Neural crest cell (in vitro differentiated cells): ENCODE results near the gene FREY1. TPM values are rescaled to one million over a fixed set of nuclear protein-coding genes. Genes with fewer than 3 reads are reported as not detected.
A peak's percentile ranks its signal among the peaks of the same experiment; 100 is the strongest.
"Not testable (repeated sequence)": the region's sequence is repeated elsewhere in the genome, so short reads cannot be mapped to it uniquely, and the experiment has no call there.

Source experiments
- DNase-seq: peaks from one replicate; pipeline ENCODE4 v3.0.0; 2021; ENCODE audit warnings: low read depth, mixed read lengths, low spot score
- H3K27ac Mint-ChIP-seq: one replicate; pipeline ENCODE4 v1.8.0; 2021; ENCODE audit warnings: mild to moderate bottlenecking, mixed read lengths; ENCODE audit not compliant: unreplicated experiment
- H3K27me3 Mint-ChIP-seq: 2 replicates; pipeline ENCODE4 v1.8.0; 2021; ENCODE audit warnings: low read depth, mild to moderate bottlenecking, mixed read lengths
- H3K36me3 Mint-ChIP-seq: 2 replicates; pipeline ENCODE4 v1.8.0; 2021; ENCODE audit warnings: low read depth, mild to moderate bottlenecking, mixed read lengths
- H3K4me1 Mint-ChIP-seq: 2 replicates; pipeline ENCODE4 v1.8.0; 2021; ENCODE audit warnings: mixed read lengths
- H3K4me3 Mint-ChIP-seq: one replicate; pipeline ENCODE4 v1.8.0; 2021; ENCODE audit warnings: mild to moderate bottlenecking, mixed read lengths
- H3K9me3 Mint-ChIP-seq: 2 replicates; pipeline ENCODE4 v1.8.0; 2021; ENCODE audit warnings: mixed read lengths
- CTCF ChIP-seq: fragments of 200-600 bp; sonication (generic); conservative IDR thresholded peaks from 2 replicates; pipeline ENCODE4 v1.5.0; 2021; ENCODE audit warnings: antibody characterized with exemption, mild to moderate bottlenecking
- total RNA-seq: library from RNA; stranded (reverse); gene quantifications from 2 replicates; pipeline ENCODE4 v1.2.1, GENCODE V29; 2021

Gene FREY1
- total RNA-seq, 1 donor from 2014 or later = 3.3 TPM

GRCh38 chr11:45904309-45904915 is 2.7 kb downstream of the FREY1 start:
- Mint-ChIP-seq H3K27me3 (no peaks in the 10 kb centered on the region), H3K4me3 (peak overlapping the region; percentile 77), H3K27ac (no peak overlapping the region), H3K9me3 (no peaks in the 10 kb centered on the region), H3K4me1 (peaks cover 29% of the 10 kb centered on the region), H3K36me3 (no peaks in the 10 kb centered on the region)
- no peak for TF ChIP-seq CTCF
- DNase-seq = no peak

- DNase-seq = no peak
- Mint-ChIP-seq H3K4me1 (peaks cover 26% of the 10 kb centered on the region), H3K4me3 (no peak overlapping the region), H3K27me3 (no peaks in the 10 kb centered on the region), H3K36me3 (no peaks in the 10 kb centered on the region), H3K27ac (no peak overlapping the region), H3K9me3 (no peaks in the 10 kb centered on the region)
- no peak for TF ChIP-seq CTCF
Observed at GRCh38 chr11:45902452-45903380, 4.4 kb downstream of the FREY1 start.

- peak overlapping the region; percentile 90 for H3K4me3 Mint-ChIP-seq
- no peaks in the 10 kb centered on the region for H3K9me3 Mint-ChIP-seq
- H3K4me1 Mint-ChIP-seq = peaks cover 22% of the 10 kb centered on the region
- peak; percentile 41 for DNase-seq
- TF ChIP-seq CTCF = no peak
- no peak overlapping the region for H3K27ac Mint-ChIP-seq
- H3K36me3 Mint-ChIP-seq = no peaks in the 10 kb centered on the region
- H3K27me3 Mint-ChIP-seq = no peaks in the 10 kb centered on the region
Observed at GRCh38 chr11:45901626-45902025, 5.4 kb downstream of the FREY1 start.

- peaks cover 22% of the 10 kb centered on the region for H3K4me1 Mint-ChIP-seq
- no peak for TF ChIP-seq CTCF
- no peaks in the 10 kb centered on the region for H3K9me3 Mint-ChIP-seq
- no peaks in the 10 kb centered on the region for H3K36me3 Mint-ChIP-seq
- peak overlapping the region; percentile 90 for H3K4me3 Mint-ChIP-seq
- DNase-seq = no peak
- peak overlapping the region; percentile 95 for H3K27ac Mint-ChIP-seq
- H3K27me3 Mint-ChIP-seq = no peaks in the 10 kb centered on the region
Observed at GRCh38 chr11:45900916-45901617, 6.0 kb downstream of the FREY1 start.

- not testable (repeated sequence) for H3K9me3 Mint-ChIP-seq, DNase-seq, H3K36me3 Mint-ChIP-seq, H3K27me3 Mint-ChIP-seq
- Mint-ChIP-seq H3K4me3 (peak overlapping the region; percentile 90), H3K4me1 (peaks cover 22% of the 10 kb centered on the region), H3K27ac (peak overlapping the region; percentile 95)
Observed at GRCh38 chr11:45900175-45900800, 6.8 kb downstream of the FREY1 start.
